Measurements from ENCODE around the gene GNA12. TPM values are rescaled to one million over a fixed set of nuclear protein-coding genes. Genes with fewer than 3 reads are reported as not detected.

The GNA12 gene
- total and polyA plus RNA-seq, 4 experiments from 2014 or later: 4.4 to 16.6 (median 12.6) TPM

DNA sequence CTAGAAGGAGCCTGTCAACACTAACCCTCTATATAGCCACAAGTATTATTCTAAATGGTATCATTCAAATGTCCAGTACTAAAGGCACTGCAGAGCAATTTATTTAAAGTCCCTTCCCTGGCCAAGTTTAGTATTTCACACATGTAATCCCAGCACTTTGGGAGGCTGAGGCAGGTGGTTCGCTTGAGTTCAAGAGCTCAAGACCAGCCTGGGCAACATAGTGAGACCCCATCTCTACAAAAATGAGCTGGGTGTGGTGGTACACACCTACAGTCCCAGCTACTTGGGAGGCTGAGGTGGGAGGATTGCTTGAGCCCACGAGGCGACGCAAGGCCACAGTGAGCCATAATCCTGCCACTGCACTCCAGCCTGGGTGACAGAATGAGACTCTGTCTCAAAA is 3.6 kb downstream of the GNA12 start:
- no peaks in the 10 kb centered on the region for H3K36me3 ChIP-seq (ENCODE audit: insufficient read depth, low read length)
- Mint-ChIP-seq H3K4me1 (peaks cover 43 to 76% (median 61%) of the 10 kb centered on the region in 4 donors), H3K36me3 (peaks cover 3 to 15% of the 10 kb centered on the region in 2 donors), H3K4me3 (peak overlapping the region in 1 of 8 donors; percentile 33), H3K27me3 (no peaks in the 10 kb centered on the region), H3K27ac (no peak overlapping the region), H3K9me3 (no peaks in the 10 kb centered on the region)
- H3K4me3 ChIP-seq (ENCODE audit: low read length in 2 of 2): no peak overlapping the region
- ChIA-PET POLR2A (ENCODE audit: partially characterized antibody) (no interaction called here), CTCF (ENCODE audit: partially characterized antibody) (interaction anchor here (0.9 kb wide), 1 partner anchor 25 kb away, joined by 4 read pairs; no protein-coding TSS in a partner anchor)
- DNase-seq: no peak
- H3K9me3 ChIP-seq (ENCODE audit: control insufficient read depth in 1 of 2, low read length in 2 of 2): no peaks in the 10 kb centered on the region
- H3K27me3 ChIP-seq (ENCODE audit: insufficient read depth, low read length): no peaks in the 10 kb centered on the region
- peaks cover 31% of the 10 kb centered on the region for H3K4me1 ChIP-seq (ENCODE audit: insufficient read depth, low read length)
- no peak overlapping the region for H3K27ac ChIP-seq (ENCODE audit: low read depth, low read length)
- intact Hi-C loops (cut with micrococcal nuclease): loop anchor here (5.0 kb wide), 2 partner anchors 128 to 333 kb away; no protein-coding TSS in a partner anchor

DNA sequence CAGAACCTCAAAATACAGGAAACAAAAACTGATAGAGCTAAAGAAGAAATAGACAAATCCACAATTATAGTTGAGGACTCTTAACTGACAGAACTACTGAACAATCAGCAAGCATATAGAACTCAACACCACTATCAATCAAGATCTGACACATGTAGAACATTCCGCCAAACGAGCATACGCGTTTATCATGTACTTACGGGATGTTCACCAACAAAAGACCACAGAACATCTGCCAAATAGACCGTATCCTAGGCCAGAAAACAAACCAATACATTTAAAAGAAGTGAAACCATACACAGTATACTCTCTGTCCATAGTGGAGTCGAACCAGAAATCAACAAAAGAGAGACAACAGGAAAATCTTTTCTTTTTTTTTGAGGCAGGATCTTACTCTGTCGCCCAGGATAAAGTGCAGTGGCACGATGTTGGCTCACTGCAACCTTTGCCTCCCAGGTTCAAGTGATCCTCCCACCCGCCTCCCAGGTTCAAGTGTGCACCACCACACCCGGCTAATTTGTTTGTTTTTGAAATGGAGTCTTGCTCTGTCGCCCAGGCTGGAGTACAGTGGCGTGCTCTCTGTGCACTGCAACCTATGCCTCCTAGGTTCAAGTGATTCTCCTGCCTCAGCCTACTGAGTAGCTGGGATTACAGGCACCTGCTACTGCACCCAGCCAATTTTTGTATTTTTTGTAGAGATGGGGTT is 5.1 kb downstream of the GNA12 start:
- Mint-ChIP-seq H3K4me3 (peak overlapping the region in 1 of 8 donors; percentile 11), H3K36me3 (peaks cover 9 to 15% of the 10 kb centered on the region in 2 donors), H3K4me1 (peaks cover 41 to 70% (median 52%) of the 10 kb centered on the region in 4 donors), H3K27me3 (no peaks in the 10 kb centered on the region), H3K9me3 (no peaks in the 10 kb centered on the region), H3K27ac (peak overlapping the region in 4 of 7 donors; percentile 8 to 52 (median 26))
- peaks cover 26% of the 10 kb centered on the region for H3K4me1 ChIP-seq (ENCODE audit: insufficient read depth, low read length)
- H3K27ac ChIP-seq (ENCODE audit: low read depth, low read length): no peak overlapping the region
- no peaks in the 10 kb centered on the region for H3K9me3 ChIP-seq (ENCODE audit: control insufficient read depth in 1 of 2, low read length in 2 of 2)
- H3K4me3 ChIP-seq (ENCODE audit: low read length in 2 of 2): no peak overlapping the region
- ChIA-PET CTCF (ENCODE audit: partially characterized antibody) (interaction anchor here (2.0 kb wide), 1 partner anchor 26 kb away, joined by 6 read pairs; no protein-coding TSS in a partner anchor), POLR2A (ENCODE audit: partially characterized antibody) (no interaction called here)
- no peak for DNase-seq
- no peaks in the 10 kb centered on the region for H3K36me3 ChIP-seq (ENCODE audit: insufficient read depth, low read length)
- intact Hi-C loops (cut with micrococcal nuclease): no loop called here
- no peaks in the 10 kb centered on the region for H3K27me3 ChIP-seq (ENCODE audit: insufficient read depth, low read length)

DNA sequence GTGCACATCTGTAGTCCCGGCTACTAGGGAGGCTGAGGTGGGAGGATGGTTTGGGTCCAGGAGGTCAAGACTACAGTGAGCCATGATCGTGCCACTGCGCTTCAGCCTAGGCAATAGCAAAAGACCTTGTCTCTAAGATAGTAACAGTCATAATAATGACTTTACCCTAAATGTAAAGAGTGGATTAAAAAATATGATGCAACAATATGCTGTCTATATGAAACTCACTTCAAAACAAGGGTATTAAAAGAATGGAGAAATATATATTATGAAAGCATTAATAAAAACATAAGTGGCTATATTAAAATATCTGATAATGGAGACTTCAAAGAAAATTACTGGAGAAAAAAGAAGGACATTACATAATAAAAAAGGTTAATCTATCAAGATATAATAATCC is 5.7 kb downstream of the GNA12 start:
- Mint-ChIP-seq H3K4me1 (peaks cover 41 to 70% (median 52%) of the 10 kb centered on the region in 4 donors), H3K27ac (peak overlapping the region in 3 of 7 donors; percentile 13 to 52 (median 38)), H3K9me3 (no peaks in the 10 kb centered on the region), H3K27me3 (no peaks in the 10 kb centered on the region), H3K4me3 (peak overlapping the region in 1 of 8 donors; percentile 11), H3K36me3 (peaks cover 9 to 15% of the 10 kb centered on the region in 2 donors)
- POLR2A ChIA-PET (ENCODE audit: partially characterized antibody): no interaction called here
- Histone ChIP-seq H3K36me3 (ENCODE audit: insufficient read depth, low read length) (no peaks in the 10 kb centered on the region), H3K9me3 (ENCODE audit: control insufficient read depth in 1 of 2, low read length in 2 of 2) (no peaks in the 10 kb centered on the region), H3K4me1 (ENCODE audit: insufficient read depth, low read length) (peaks cover 24% of the 10 kb centered on the region), H3K4me3 (ENCODE audit: low read length in 2 of 2) (no peak overlapping the region), H3K27me3 (ENCODE audit: insufficient read depth, low read length) (no peaks in the 10 kb centered on the region), H3K27ac (ENCODE audit: low read depth, low read length) (no peak overlapping the region)
- DNase-seq: no peak
- CTCF ChIA-PET (ENCODE audit: partially characterized antibody): interaction anchor here (2.0 kb wide), 1 partner anchor 26 kb away, joined by 6 read pairs; no protein-coding TSS in a partner anchor
- intact Hi-C loops (cut with micrococcal nuclease): no loop called here

DNA sequence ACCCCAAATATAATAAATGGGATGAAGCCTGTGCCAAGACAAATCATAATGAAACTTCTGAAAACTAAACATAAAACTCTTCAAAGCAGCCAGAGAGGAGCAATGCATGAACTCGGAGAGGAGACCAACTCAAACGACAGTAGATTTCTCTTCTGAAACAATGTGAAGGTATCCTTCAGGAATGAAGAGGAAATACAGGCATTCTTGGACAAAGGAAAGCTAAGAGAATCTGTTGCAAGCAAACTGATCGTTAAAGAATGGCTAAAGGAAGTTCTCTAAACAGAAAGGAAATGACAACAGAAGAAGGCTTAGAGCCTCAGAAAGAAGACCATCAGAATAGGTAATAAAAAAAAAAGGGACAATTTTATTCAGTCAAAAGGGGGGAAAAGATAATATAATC is 6.6 kb downstream of the GNA12 start:
- Mint-ChIP-seq H3K27me3 (no peaks in the 10 kb centered on the region), H3K4me1 (peaks cover 34 to 61% (median 46%) of the 10 kb centered on the region in 4 donors), H3K4me3 (peak overlapping the region in 6 of 8 donors; percentile 0 to 31 (median 15)), H3K9me3 (no peaks in the 10 kb centered on the region), H3K36me3 (peaks cover 9 to 13% of the 10 kb centered on the region in 2 donors), H3K27ac (peak overlapping the region in 3 of 7 donors; percentile 46 to 65 (median 62))
- ChIA-PET CTCF (ENCODE audit: partially characterized antibody) (no interaction called here), POLR2A (ENCODE audit: partially characterized antibody) (no interaction called here)
- no peaks in the 10 kb centered on the region for H3K9me3 ChIP-seq (ENCODE audit: control insufficient read depth in 1 of 2, low read length in 2 of 2)
- no peak overlapping the region for H3K27ac ChIP-seq (ENCODE audit: low read depth, low read length)
- H3K4me3 ChIP-seq (ENCODE audit: low read length in 2 of 2): no peak overlapping the region
- H3K36me3 ChIP-seq (ENCODE audit: insufficient read depth, low read length): no peaks in the 10 kb centered on the region
- DNase-seq: no peak
- intact Hi-C loops (cut with micrococcal nuclease): no loop called here
- H3K27me3 ChIP-seq (ENCODE audit: insufficient read depth, low read length): no peaks in the 10 kb centered on the region
- peaks cover 15% of the 10 kb centered on the region for H3K4me1 ChIP-seq (ENCODE audit: insufficient read depth, low read length)

DNA sequence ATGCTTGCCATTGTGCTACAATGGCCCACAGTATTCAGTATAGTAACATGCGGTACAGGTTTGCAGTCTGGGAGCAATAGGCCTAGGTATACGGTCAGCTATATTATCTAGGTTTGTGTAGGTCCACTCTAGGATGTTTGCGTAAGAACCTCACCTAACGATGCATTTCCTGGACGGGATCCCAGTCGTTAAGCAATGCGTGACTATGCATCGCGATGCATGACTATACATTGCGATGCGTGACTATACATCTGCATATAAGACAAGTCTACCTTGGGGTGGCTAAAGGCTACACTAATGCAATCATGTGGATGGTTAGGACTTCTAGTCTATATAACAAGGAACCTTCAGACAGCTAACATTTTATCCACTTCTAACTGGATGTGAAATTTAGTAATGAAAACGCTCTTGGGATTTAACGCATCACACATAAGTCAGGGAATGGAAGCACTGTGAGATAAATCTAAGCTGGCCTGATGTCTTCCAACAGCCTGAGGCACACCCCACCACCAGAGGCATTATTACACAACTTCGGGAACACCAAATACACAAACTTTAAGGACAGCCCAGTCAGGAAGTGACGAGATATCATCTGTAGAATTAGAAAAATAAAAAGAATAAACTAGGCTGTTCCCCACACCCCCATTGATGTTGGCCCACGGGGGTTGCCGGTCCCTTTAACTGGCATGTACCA is 9.2 kb downstream of the GNA12 start:
- H3K27me3 Mint-ChIP-seq: no peaks in the 10 kb centered on the region
- peaks cover 0 to 3% (median 0%) of the 10 kb centered on the region in 8 donors for H3K9me3 Mint-ChIP-seq
- peaks cover 9 to 11% of the 10 kb centered on the region in 2 donors for H3K36me3 Mint-ChIP-seq
- Histone ChIP-seq H3K27ac (ENCODE audit: low read depth, low read length) (no peak overlapping the region), H3K27me3 (ENCODE audit: insufficient read depth, low read length) (no peaks in the 10 kb centered on the region), H3K4me3 (ENCODE audit: low read length in 2 of 2) (no peak overlapping the region), H3K9me3 (ENCODE audit: control insufficient read depth in 1 of 2, low read length in 2 of 2) (no peaks in the 10 kb centered on the region), H3K36me3 (ENCODE audit: insufficient read depth, low read length) (no peaks in the 10 kb centered on the region), H3K4me1 (ENCODE audit: insufficient read depth, low read length) (peaks cover 13% of the 10 kb centered on the region)
- H3K27ac Mint-ChIP-seq: no peak overlapping the region
- H3K4me1 Mint-ChIP-seq: peaks cover 19 to 35% (median 26%) of the 10 kb centered on the region in 4 donors
- peak overlapping the region in 1 of 8 donors; percentile 6 for H3K4me3 Mint-ChIP-seq
- CTCF ChIA-PET (ENCODE audit: partially characterized antibody): interaction anchor here (2.1 kb wide), 1 partner anchor 8 kb away, joined by 4 read pairs; no protein-coding TSS in a partner anchor
- DNase-seq: no peak
- POLR2A ChIA-PET (ENCODE audit: partially characterized antibody): interaction anchor here (0.6 kb wide), 1 partner anchor 1018 kb away, joined by 3 read pairs; no protein-coding TSS in a partner anchor
- intact Hi-C loops (cut with micrococcal nuclease): no loop called here

DNA sequence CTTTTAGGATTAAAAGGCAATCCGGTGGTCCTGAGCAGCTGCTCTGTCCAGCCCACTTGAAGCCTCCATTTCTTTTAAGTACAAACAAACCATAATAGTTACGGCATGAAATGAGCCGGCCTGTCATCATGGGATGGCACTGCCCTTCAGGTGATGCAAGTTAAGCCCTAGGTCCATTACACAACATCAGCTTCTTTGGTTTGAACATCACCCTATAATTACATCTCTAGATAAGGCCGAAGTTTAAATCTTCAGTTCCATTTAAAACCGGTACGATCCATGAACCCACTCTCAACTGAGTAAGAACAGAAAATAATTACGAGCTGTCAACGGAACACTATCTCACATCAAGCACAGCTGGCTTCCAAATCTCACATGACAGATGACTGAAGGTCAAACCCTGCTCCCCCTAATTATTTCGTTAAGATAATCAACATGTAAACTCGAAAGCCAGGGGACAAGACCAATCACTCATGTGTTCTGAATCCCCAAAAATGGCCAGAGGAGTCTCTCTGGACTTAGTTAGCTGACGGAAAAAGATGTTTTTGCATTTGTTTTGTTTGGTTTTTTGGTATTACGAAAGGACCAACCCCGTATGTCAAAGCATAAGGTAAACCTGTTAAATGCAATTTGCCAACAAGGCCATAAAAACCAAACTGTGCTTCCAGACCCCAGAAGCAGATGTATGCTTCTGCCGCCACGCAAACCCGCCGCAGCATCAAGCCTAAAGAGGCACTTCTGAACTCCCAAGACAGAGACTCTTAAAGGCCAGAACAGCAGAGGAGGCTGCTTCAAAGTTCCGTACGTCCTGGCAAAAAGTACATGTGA is 10.8 kb downstream of the GNA12 start:
- no peak for DNase-seq
- no peak overlapping the region for H3K27ac ChIP-seq (ENCODE audit: low read depth, low read length)
- H3K4me1 ChIP-seq (ENCODE audit: insufficient read depth, low read length): peaks cover 9% of the 10 kb centered on the region
- H3K27me3 ChIP-seq (ENCODE audit: insufficient read depth, low read length): no peaks in the 10 kb centered on the region
- intact Hi-C loops (cut with micrococcal nuclease): no loop called here
- POLR2A ChIA-PET (ENCODE audit: partially characterized antibody): no interaction called here
- no peaks in the 10 kb centered on the region for H3K9me3 ChIP-seq (ENCODE audit: control insufficient read depth in 1 of 2, low read length in 2 of 2)
- H3K4me3 ChIP-seq (ENCODE audit: low read length in 2 of 2): no peak overlapping the region
- no peaks in the 10 kb centered on the region for H3K36me3 ChIP-seq (ENCODE audit: insufficient read depth, low read length)
- no peak overlapping the region for H3K27ac Mint-ChIP-seq
- H3K9me3 Mint-ChIP-seq: peaks cover 0 to 3% (median 0%) of the 10 kb centered on the region in 8 donors
- no peak overlapping the region for H3K4me3 Mint-ChIP-seq
- H3K27me3 Mint-ChIP-seq: no peaks in the 10 kb centered on the region
- H3K4me1 Mint-ChIP-seq: peaks cover 12 to 24% (median 18%) of the 10 kb centered on the region in 4 donors
- peaks cover 9 to 10% of the 10 kb centered on the region in 2 donors for H3K36me3 Mint-ChIP-seq
- CTCF ChIA-PET (ENCODE audit: partially characterized antibody): interaction anchor here (0.6 to 2.1 kb wide), 3 partner anchors 10 to 348 kb away, joined by 3 to 4 read pairs (median 4); no protein-coding TSS in a partner anchor
